Kidney glomerular epithelial cell (primary cell): ENCODE data around the gene USP20.

Experiments
- DNase-seq: peaks from one replicate; lab custom pipeline; 2025; lab: John Stamatoyannopoulos, UW

Gene USP20

DNA sequence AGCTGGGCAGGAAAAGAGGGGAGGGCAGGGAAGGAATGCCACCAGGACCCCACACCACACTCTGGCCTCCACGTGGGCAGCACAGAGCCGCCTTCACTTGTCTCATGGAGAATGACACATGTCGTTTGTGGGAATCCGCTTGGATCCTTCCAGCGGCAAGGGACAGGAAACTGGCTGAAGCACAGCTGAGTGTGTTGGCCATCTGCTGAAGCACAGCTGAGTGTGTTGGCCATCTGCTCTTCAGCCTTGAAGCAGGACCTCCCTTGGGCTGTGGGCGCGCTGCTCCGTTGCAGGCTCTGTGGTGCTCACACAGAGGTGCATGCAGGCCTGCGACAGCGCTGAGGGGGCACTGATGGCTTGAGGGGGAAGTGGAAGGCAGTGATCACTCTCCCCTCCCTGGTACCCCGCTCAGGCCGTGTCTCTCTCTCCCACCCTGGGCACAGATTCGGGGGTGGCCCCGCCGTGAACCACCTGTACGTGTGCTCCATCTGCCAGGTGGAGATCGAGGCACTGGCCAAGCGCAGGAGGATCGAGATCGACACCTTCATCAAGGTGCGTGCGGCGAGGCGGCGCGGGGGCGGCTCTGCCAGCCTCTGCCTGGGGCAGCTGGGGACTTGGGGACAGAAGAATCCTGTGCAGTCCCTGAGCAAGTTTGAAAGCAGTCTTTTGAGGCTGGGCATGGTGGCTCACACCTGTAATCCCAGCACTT, 40.6 kb downstream of the USP20 start:
- no peak for DNase-seq

GRCh38 chr9:129876815-129877214, 41.6 kb downstream of the USP20 start:
- no peak for DNase-seq

- no peak for DNase-seq
Observed at GRCh38 chr9:129878291-129878690, 43.0 kb downstream of the USP20 start.

GRCh38 chr9:129879103-129879699, 43.9 kb downstream of the USP20 start:
- DNase-seq = no peak

GRCh38 chr9:129879991-129880653, 44.9 kb downstream of the USP20 start:
- DNase-seq = no peak

DNA sequence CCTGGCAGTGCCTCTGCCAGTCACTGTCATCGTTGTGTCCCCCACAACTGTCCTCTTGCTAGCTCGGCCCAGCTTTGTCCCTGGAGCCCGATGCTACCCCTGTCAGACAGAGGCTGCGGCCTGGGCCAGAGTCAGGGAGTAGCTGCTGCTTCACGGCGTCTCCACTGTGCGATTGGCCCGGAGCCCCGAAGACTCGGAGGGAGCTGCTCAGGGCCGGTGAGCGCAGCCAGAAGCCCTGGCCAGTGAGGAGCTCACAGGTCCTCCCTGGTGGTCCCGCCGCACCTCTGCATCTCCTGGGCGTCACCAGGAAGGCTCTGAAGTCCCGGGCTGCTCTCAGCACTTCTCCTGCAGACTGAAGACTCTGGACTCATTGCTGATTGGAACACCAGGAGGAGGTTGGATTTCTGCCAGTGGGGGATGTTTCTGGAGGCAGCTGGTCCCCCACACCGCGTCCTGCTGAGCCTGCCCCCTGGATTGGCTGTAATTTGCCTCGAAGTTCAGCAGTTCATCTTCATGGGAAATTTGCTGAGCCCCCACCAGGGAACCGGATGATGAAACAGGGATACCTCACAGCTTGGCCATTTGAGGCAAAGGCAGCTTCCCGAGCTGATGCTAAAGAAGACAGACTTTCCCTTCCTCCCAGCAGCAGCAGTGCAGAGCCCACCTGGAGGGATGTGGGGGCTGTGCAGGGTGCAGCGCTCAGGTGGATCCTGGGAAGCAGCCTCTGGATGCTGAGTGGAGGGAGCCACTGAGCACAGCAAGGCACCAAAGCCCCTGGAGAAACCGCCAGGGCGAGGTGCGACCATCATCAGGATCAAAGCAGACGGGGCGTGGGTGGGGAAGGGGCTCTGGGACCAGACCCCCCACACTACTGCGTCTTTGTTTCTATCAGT, 45.6 kb downstream of the USP20 start:
- DNase-seq = no peak

DNA sequence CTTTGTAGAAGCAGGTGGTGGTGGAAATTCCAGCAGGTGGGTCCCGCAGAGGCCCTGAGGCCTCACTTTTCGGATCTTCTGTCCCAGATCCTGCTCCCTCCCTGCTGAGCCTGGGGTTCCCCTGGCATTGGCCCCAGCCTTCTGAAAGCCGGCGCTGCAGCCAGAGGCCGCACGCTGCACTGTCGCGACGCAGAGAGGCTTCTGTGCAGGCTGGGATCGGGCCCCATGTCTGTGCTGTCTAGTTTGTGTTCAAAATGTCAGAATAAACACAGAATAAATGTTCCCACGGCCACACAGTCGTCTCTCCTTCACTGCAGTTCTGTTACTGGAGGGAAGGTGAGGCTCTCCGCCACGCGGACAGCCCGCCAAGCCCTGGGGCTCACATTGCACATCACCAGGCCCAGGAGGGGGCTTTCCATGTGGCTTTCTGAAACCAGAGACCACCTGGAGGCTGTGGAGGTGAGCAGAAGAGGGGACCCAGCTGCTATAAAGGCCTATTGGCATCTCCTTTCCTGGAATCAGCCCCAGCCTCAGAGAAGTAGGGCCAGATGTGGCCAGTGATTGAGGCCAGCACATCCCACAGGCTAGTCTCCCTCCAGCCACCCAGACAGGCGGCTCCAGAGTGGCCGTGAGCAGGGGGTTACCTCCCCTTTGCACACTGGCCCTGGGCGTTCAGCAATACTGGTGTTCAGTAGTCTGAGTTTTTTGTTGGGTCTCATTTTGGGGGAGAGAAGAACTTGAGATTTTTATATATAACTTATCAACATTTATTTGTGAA, 46.5 kb downstream of the USP20 start:
- no peak for DNase-seq

DNA sequence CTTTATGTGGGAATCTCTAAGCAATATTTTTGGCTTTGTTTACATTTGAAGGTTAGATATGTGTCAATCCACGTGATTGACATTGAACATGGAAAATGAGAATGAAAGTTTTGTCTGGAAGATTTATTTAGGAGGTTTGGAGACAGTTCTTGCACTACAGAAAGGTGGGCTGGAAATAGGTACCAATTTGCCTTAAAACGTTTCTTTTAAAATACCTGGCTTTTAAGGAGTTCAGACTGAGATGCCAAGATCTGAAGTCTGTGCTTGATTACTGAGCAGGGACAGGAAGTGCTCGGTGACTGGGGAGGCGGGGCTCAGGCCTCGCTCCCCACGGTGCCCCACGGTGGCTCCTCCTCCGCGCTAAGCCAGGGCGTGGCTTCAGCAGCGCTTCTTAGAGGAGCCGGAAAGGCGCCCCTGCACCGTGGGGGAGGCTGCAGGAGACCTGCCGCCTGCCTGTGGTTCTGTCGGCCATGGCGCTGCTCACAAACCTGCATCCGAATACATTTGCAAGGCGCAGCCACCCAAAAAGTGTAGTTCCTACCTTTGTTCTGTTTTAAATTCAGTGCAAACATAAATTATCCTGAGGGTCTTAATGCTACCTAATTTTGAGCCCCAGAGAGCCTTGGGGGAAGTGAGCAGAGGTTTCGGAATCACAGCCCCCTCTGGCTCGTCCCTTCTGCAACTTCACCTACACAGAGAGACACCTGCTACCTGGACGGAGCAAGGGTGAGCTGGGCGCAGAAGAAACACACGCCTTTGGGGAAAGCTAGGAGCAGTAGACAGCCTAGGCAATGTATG, 49.2 kb downstream of the USP20 start:
- DNase-seq = peak; percentile 60

DNA sequence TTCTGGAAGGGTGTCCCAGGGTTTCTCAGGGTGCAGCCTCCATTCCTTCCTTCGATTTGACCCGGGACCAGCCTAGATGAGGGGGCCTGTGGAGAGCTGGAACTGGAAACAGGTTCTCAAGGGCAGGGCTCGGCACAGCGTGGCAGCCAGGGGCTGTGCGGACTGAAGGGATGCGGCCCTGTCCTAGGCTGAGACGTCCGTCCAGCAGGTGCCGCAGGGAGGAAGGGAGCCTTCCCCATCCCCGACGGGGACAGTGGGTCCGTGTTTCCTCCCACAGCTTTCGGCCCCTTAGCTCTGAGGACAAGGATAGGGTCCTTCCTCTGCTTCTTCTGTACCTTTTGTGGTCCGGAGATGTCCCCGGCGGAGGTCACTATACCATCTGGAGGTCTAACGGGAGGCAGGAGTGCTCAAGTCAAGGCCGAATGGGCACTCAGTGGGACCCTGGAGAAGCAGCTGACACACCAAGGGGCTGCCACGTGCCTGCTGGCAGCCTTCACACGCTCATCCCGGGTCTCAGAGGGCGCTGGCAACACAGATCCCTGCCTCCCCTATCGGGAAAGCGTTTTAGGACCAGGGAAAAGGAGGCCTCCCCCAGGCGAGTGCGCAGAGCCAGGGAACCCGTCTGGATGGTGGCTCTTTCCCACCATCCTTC, 49.9 kb downstream of the USP20 start:
- DNase-seq = no peak

DNA sequence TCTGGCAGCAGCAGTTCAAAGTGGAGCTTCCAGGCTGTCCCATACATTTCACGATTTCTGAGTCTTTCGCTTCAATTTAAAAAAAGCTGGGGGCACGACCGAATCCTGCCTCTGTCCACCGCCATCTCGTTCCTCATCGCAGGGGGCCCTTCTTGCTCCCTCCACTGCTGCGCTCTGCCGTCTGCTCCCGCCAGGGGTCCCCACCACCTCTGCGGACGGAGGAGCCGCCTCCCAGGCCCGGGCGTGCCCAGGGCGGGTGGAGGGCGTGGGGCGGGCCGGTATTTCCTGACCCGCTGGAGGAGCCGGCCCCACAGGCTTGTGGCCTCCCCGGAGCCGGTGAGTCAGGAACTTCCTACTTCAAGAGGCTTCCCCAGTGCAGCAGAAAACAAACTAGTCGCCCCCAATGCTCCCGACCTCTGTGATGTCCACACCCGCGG, 50.4 kb downstream of the USP20 start:
- peak; percentile 89 for DNase-seq

- DNase-seq = no peak
Observed at GRCh38 chr9:129886226-129887174, 51.2 kb downstream of the USP20 start.

- peak; percentile 85 for DNase-seq
Observed at GRCh38 chr9:129887334-129888292, 52.4 kb downstream of the USP20 start.

DNA sequence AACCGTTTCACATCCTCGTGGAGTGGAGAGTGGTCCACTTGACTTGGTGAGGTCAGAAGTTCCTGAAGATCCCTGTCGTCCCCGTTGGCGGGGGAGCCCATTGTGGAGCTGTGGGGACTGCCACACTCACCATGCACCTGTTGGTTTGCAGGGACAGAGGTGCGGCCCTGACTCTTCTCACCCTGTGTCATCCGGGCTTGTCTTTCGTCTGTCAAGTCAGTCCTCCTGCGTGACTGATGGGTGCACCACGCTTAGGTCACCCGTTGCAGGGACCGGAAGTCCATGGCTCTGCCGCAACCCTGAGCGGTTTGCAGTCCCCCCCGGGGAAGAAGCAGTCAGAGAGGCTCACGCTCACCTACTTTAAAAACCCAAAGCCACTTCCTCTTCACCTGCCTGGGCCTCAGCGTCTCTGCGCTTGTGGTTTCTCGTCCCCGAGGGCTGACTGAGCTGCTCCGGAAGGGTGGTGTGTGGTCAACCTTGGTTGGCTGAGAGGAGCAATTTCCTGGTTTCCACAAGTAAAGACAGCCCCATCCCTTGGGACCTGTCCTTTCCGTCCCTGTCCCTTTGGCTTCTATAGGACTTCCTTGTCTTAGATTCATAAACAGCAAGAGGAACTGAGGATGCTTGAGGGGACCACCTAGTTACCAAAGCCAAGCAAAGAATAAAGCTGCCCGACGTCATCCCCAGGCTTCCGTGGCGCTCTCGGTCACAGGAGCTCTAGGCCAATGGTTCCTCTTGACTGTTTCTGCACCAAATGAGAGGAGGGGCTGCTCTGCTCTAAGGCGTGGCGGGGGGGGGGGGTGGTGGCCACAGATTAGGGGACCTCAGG, 53.2 kb downstream of the USP20 start:
- DNase-seq = no peak

DNA sequence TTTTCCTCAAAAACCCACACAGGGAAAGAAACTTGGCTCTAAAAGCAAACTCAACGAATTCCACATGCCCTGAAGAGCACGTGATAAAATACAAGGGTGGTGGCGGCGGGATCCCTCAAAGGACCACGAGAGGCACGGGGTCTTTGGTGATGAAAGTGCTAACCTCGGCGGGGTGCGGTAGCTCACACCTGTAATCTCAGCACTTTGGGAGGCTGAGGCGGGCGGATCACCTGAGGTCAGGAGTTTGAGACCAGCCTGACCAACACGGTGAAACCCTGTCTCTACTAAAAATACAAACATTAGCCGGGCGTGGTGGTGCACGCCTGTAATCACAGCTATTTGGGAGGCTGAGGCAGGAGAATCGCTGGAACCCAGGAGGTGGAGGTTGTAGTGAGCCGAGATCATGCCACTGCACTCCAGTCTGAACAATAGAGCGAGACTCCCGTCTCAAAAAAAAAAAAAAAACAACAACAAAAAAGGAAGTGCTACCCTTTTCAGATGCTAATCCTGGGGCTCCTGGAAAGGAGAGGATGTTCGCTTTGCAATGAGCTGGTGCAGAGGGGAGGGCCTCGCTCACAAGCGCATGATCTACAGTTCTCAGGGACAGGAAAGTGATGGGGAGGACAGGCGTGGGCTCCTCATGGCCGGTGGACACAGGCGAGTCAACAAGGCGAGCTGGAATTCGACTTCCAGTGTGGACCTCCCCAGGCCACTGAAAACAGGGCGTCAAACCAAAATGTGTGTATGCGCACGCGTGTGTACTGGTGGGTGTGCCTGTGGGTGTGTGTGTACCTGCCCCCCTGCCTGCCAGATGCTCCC, 54.1 kb downstream of the USP20 start:
- no peak for DNase-seq

- DNase-seq = no peak
Observed at GRCh38 chr9:129889941-129890717, 54.9 kb downstream of the USP20 start.
